Measurements from ENCODE around the gene SLC24A1. TPM values are rescaled to one million over a fixed set of nuclear protein-coding genes. Genes with fewer than 3 reads are reported as not detected.

SLC24A1 gene
- total RNA-seq, 1 donor from 2014 or later: 11.8 TPM

GRCh38 chr15:65579762-65580161 lies 42.0 kb upstream of the SLC24A1 start:
- no peak for TF ChIP-seq CTCF (IDR thresholded peaks at IDR 0.05)
- no peaks in the 10 kb centered on the region for H3K4me1 ChIP-seq
- peaks cover 76% of the 10 kb centered on the region for H3K36me3 ChIP-seq
- intact Hi-C loops (cut with DNase I): no loop called here
- DNase-seq (no peak), ATAC-seq (no peak)
- H3K27me3 ChIP-seq: no peaks in the 10 kb centered on the region
- H3K4me3 ChIP-seq: no peak overlapping the region
- H3K27ac ChIP-seq: no peak overlapping the region
- no peaks in the 10 kb centered on the region for H3K9me3 ChIP-seq

- no peaks in the 10 kb centered on the region for H3K9me3 ChIP-seq
- H3K36me3 ChIP-seq: peaks cover 80% of the 10 kb centered on the region
- H3K27ac ChIP-seq: no peak overlapping the region
- DNase-seq: no peak
- TF ChIP-seq CTCF (IDR thresholded peaks at IDR 0.05): no peak
- H3K4me1 ChIP-seq: no peaks in the 10 kb centered on the region
- no peaks in the 10 kb centered on the region for H3K27me3 ChIP-seq
- no peak overlapping the region for H3K4me3 ChIP-seq
- ATAC-seq: no peak
- intact Hi-C loops (cut with DNase I): no loop called here
These were observed 41.5 kb upstream of the SLC24A1 start for GRCh38 chr15:65580287-65580686.

- TF ChIP-seq CTCF (IDR thresholded peaks at IDR 0.05): no peak
- H3K27ac ChIP-seq: no peak overlapping the region
- no peak for DNase-seq
- no peak overlapping the region for H3K4me3 ChIP-seq
- intact Hi-C loops (cut with DNase I): no loop called here
- H3K27me3 ChIP-seq: no peaks in the 10 kb centered on the region
- peaks cover 91% of the 10 kb centered on the region for H3K36me3 ChIP-seq
- ATAC-seq: no peak
- H3K9me3 ChIP-seq: no peaks in the 10 kb centered on the region
- H3K4me1 ChIP-seq: no peaks in the 10 kb centered on the region
These were observed 38.0 kb upstream of the SLC24A1 start for GRCh38 chr15:65583701-65584100.

- intact Hi-C loops (cut with DNase I): no loop called here
- TF ChIP-seq CTCF (IDR thresholded peaks at IDR 0.05): no peak
- no peak overlapping the region for H3K4me3 ChIP-seq
- H3K4me1 ChIP-seq: no peaks in the 10 kb centered on the region
- DNase-seq (no peak), ATAC-seq (no peak)
- H3K36me3 ChIP-seq: peaks cover 91% of the 10 kb centered on the region
- H3K27me3 ChIP-seq: no peaks in the 10 kb centered on the region
- peak overlapping the region; percentile 33 for H3K27ac ChIP-seq
- H3K9me3 ChIP-seq: no peaks in the 10 kb centered on the region
These were observed 37.5 kb upstream of the SLC24A1 start for GRCh38 chr15:65584241-65584640.

GRCh38 chr15:65587094-65587493 lies 34.6 kb upstream of the SLC24A1 start:
- Histone ChIP-seq H3K4me3 (no peak overlapping the region), H3K4me1 (no peaks in the 10 kb centered on the region), H3K27ac (no peak overlapping the region), H3K27me3 (no peaks in the 10 kb centered on the region), H3K36me3 (peaks cover 90% of the 10 kb centered on the region), H3K9me3 (no peaks in the 10 kb centered on the region)
- ATAC-seq (no peak), DNase-seq (no peak)
- intact Hi-C loops (cut with DNase I): no loop called here
- TF ChIP-seq CTCF (IDR thresholded peaks at IDR 0.05): no peak

GRCh38 chr15:65595960-65596359 lies 25.8 kb upstream of the SLC24A1 start:
- Histone ChIP-seq H3K4me1 (no peaks in the 10 kb centered on the region), H3K36me3 (peaks cover 97% of the 10 kb centered on the region), H3K4me3 (no peak overlapping the region), H3K27me3 (no peaks in the 10 kb centered on the region), H3K27ac (no peak overlapping the region), H3K9me3 (no peaks in the 10 kb centered on the region)
- DNase-seq: no peak
- peak; percentile 15 for TF ChIP-seq CTCF (IDR thresholded peaks at IDR 0.05)
- intact Hi-C loops (cut with DNase I): no loop called here
- no peak for ATAC-seq

Measured in upper lobe of right lung (tissue), 1 donor.